Fibroblast of pulmonary artery (primary cell): ENCODE measurements around the gene PRR16.

ENCODE experiments used
- DNase-seq: peaks from one replicate; pipeline ENCODE4 v3.0.0-alpha.2; 2010; ENCODE audit warnings: low read depth
- H3K4me3 ChIP-seq: replicated peaks from 2 replicates; pipeline ENCODE4 v1.5.1; 2011; ENCODE audit warnings: low read depth, mild to moderate bottlenecking, control low read depth, low read length, moderate library complexity
- TF ChIP-seq, protein P1 (sequence below): IDR thresholded peaks from 2 replicates; pipeline ENCODE4 v1.5.1; 2011; ENCODE audit warnings: mild to moderate bottlenecking, control low read depth, low read length, inconsistent platforms; ENCODE audit errors: missing control alignments

PRR16 gene

DNA sequence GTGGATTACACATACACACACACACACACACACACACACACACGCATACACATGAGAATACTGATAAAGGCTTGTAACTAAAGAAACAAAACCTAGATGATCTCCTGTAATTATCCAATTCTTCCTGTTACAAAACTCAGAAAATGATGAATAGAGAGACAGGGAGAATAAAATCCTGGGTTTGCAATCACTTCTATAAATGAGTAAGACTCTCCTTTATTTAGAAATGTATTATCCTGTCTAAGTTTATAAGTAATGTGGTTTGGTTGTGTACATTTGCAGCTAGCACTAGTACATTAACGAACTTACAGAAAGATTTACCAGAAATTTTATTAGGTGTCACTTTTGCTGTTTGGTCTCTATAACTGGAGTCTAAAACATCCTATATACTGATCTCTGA lies 2.8 kb upstream of the PRR16 start:
- H3K4me3 ChIP-seq, result no peak overlapping the region
- no peak for DNase-seq
- TF ChIP-seq, protein P1, sequence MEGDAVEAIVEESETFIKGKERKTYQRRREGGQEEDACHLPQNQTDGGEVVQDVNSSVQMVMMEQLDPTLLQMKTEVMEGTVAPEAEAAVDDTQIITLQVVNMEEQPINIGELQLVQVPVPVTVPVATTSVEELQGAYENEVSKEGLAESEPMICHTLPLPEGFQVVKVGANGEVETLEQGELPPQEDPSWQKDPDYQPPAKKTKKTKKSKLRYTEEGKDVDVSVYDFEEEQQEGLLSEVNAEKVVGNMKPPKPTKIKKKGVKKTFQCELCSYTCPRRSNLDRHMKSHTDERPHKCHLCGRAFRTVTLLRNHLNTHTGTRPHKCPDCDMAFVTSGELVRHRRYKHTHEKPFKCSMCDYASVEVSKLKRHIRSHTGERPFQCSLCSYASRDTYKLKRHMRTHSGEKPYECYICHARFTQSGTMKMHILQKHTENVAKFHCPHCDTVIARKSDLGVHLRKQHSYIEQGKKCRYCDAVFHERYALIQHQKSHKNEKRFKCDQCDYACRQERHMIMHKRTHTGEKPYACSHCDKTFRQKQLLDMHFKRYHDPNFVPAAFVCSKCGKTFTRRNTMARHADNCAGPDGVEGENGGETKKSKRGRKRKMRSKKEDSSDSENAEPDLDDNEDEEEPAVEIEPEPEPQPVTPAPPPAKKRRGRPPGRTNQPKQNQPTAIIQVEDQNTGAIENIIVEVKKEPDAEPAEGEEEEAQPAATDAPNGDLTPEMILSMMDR, result no peak

DNA sequence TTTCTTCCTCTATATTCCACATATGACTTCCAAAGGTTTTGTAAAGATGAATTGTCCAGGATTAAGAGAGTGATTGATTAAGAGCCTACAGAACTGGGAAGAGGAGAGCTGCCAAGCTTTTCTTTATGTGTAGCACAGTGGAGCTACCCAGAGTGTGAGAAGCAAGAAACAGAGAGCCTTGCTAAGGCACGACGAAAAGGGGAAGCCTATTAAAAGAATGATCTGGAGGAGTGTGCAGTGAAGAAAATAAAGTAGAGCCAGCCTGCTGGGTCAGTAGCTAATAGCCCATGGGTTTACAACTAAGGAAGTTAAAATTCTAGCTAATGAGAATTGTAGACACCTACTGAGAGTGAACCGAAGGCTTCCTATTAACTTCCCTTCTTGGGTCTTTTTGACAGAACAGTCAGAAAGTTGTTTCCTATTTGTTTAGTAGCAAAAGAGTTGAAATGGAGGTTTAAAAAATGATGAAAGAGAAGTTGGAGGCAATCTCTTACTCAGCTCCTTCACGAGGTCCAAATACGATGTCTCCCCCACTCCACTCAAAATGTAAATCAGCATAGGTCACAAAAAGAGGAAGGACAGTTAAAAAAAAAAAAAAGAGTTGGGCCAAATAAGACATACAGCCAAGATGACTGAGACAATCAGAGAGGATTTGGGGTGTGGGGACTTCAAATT lies 957 bp upstream of the PRR16 start:
- no peak for DNase-seq
- no peak overlapping the region for H3K4me3 ChIP-seq

DNA sequence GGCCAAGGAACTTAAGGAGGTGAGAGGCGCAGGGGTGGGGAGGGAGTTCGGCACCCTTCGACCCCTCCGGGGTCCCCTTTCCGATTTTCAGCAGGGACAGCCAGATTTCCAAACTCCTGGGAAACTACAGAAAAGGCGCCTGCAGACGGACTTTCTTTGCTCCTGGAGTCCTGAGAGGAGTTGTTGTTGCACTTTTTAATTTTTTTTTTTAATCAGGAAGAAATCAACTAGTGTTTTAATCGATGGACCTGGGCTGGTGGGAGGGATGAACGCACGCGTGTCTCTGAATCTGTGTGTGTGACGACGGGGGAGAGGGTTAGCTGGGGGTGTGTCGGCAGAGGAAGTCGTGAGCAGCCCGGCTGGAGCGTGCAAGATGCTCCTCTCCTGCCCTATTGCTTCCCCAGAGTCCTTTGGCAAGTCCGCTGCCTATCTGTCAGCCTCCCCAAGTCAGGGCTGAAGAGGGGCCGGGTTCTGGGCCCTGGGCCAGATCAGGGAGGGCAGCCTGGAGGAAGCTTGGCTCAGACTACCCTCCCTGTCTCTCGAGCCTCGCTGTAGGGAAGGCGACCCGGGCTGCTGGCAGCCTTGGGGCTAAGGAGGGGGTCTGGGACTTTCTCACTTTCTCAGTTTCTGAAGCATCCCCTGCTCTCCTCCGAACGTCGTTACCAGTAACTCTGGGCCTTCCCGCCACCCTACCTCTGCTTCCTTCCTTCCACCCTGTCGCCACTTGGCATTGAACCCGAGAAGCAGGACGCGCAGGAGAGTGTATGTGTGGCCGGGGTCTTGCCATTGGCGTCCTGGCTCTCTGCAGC lies 731 bp downstream of the PRR16 start:
- peak overlapping the region; percentile 72 for H3K4me3 ChIP-seq
- TF ChIP-seq, protein P1, result no peak
- DNase-seq, result no peak

More for the DNA sequence above, 957 bp upstream of the PRR16 start:
- TF ChIP-seq, protein P1, result no peak

DNA sequence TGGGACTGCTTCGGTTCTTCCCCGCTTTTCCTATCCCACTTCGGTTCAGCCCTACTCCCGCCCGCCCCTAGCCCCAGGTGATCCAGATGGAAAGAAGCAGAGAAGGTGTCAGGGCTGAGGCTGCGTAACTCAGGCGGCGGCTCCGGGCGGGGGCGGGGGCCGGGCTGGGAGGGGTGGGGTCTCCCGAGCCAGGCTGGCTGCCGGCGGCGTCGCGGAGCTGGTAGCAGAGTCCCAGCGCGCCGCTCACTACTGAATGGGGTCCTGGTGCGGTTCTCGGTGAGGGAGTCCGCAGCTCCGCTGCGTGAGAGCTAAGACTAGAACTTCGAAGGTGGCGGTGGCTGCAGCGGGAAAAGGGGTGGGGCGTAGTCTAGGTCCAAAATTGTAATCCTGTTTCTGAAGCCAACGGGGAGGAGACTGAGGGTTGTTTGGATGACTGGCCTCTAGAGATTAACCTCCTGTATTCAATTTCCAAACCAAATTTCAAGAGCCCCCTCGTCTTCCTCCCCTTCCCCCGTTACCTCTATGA lies 1.4 kb downstream of the PRR16 start:
- peak overlapping the region; percentile 72 for H3K4me3 ChIP-seq
- TF ChIP-seq, protein P1, result no peak
- DNase-seq, result no peak

DNA sequence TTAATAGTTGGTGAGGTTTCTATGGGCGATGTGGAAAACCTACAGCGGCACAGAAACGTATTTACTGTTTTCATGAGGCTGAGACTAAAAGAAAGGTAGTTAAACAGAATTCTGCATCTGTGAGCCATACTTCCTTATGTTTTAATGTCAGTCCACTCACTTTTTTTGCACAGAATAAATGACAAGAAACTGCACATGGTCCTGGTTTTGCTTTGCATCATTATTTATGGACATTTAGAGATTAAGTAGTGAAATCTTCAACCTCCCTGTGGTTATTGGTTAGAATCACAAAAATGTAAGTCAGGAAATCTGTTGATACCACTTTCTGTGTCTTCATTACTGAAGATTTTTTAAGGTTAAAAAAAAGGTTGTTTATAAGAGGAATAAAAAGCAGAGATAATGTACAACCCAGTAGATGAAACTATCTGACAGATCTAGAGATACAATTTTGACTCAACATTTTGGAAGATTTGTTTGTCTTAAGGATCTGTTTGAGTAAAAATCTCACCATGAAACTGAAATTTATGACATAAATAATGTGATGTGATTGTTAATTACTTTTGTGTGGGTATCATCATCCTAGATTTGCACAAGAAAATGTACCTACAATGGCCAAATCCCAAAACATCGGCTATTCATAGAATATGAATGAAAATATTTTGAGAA lies 2.4 kb downstream of the PRR16 start:
- TF ChIP-seq, protein P1, result no peak
- H3K4me3 ChIP-seq, result no peak overlapping the region
- DNase-seq, result no peak

DNA sequence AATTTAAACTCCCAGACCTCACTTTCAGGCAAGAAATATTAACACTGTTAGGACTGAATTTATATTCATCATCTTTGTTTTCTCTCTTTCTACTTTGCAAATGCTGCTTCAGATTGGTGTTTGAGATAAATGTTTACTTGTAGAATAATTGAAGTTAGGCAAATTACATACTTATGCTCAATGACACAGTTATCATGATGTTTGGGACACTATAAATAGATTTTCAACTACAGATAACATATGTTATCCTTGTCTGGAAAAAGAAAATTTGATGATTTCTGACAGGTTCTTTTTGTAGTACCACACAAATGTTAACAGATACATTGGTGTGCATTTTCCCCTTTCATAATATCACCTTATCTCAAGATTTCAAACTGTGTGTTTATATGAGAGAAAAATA lies 7.9 kb downstream of the PRR16 start:
- no peak overlapping the region for H3K4me3 ChIP-seq
- no peak for DNase-seq
- TF ChIP-seq, protein P1, result no peak
